ENCODE results near the gene ZBTB21.
"Not testable (repeated sequence)": the region's sequence is repeated elsewhere in the genome, so short reads cannot be mapped to it uniquely, and the experiment has no call there.

ZBTB21 gene

DNA sequence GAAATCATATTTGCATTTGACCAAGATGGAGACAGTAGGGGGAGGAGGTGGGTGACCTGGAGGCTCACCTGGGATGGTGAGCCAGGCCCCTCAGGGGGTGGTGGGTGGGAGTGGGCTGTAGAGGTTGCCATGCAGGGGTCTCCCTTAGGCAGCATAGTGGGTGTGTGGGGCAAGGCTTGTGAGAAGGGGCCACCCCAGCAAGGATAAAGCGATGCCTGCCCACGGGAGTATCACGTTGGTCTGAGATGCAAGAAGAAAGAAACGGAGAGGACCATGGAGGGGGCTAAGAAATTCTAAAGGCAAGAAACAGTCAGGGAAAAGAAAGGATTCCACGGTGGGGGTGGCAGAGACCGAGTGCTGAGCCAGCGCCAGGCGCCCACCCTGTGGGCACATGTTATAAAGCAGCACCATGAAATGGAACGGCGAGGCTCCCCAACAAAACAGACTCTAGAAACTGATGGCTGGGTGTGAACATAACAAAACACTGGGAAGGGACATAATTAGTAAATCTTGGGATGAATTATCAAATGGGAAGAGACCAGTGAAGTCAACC is 44.6 kb downstream of the ZBTB21 start:
- DNase-seq = no peak

DNA sequence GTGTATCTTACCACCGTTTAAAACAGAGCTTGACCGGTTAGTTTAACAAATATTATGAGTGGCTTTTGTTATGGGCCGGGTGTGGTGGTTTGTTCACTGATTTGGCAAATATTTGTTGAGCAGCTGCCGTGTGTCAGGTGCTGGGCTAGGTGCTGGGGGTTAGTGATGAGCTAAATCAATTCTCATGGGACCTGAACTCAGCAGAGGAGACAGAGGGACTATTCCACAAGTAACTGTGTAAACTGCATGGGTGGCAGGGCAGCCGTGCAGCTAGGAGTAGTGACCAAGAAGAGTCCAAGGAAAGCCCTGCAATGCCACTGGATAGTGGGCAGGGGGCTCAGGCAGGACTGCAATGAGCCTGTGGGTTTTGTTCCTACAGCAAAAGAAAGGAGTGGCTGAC is 45.1 kb downstream of the ZBTB21 start:
- DNase-seq = no peak

DNA sequence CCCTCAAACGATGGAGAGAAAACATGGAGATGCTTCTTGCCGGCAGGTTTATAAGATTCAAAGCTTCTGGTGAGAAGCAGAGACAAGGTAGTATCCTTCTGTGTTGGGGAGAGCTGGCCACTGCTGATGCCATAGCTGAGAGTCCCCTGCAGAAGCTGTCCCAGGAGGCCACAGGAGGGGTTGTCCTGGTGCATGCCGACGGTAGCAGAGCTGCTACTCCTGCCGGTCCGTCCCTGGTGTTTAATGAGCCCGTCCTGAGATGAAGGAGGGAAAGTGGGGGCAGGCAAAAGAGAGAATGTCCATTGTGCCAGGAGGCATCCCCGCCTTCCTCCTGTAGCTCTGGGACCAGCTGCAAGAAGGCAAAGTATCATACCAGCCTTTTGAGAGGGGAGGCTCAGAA is 46.0 kb downstream of the ZBTB21 start:
- DNase-seq = no peak

DNA sequence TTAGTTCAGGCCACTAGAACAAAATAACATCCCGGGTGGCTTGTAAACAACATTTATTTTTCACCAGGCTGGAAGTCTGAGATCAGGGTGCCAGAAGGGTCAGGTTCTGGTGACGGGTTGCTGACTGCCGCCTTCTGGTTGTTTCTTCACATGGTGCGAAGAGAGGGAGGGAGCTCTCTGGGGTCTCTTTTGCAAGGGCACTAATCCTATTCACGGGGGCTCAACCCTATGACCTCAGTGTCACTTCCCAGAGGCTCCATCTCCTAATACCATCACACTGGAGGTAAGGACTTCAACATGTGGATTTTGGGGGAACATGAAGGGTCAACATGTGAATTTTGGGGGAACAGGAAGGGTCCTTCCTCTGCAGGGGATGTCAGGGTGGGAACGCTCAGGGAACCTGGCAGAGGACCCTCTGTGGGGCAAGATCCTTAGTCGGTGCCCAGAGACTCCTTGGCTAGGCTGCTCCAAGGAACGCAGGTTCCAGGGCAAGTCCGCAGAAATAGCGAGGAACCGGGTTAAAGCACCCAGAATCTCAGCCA is 47.7 kb downstream of the ZBTB21 start:
- no peak for DNase-seq

DNA sequence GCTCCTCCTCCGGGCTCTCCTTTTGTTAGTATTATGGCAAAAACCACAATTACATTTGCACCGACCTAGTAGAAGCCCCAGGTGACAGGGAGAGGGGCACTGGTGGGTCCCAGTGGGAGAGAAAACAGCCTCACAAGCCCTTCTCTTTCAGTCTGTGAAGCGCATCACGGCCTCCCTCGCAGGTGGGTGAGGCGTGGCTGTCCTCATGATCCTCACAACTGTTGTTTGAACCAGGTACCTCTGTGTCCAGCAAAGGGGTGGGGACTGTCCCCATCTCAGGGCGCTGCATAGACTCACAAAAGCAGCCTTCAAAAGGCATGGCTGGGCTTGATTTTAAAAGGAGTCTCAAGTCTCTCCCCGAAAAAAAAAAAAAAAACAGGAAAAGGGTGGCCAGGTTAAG is 48.4 kb downstream of the ZBTB21 start:
- DNase-seq = no peak

DNA sequence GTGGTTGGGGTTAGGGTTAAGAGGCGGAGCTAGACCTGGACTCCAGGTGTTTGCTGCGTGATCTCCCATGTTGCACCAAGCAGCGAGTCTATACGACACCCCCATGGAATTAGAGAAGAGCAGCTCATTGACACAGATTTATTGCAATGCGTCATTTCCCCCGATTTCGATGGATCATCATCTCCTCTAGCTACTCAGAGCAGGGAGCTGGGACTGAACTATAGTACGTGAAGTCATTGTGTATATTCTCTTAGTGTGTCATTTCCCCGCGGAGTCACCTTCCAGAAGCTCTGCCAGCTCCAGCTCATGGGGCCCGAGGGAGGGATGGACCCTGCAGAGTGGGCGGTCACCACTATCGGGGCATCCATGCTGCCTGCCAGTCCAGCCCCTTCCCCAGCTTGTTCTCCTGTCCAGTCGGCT is 48.9 kb downstream of the ZBTB21 start:
- no peak for DNase-seq

DNA sequence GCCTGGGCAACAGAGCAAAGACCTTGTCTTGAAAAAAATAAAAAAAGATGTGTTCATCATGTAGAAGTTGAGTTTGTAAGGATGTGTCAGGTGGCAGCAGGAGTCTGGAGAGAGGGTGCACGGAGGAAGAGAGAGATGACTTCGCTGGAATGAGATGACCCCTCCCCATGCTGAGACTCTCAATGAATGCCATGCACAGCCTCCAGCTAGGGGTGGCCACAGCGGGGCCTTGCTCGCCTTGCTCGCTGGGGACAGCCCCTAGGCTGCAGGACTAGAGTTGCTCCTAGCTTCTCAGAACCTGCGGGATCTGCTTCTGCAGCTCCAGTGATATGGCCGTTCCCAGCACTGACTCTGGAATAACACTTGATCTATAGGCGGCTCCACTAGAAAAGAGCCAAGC is 49.8 kb downstream of the ZBTB21 start:
- no peak for DNase-seq

DNA sequence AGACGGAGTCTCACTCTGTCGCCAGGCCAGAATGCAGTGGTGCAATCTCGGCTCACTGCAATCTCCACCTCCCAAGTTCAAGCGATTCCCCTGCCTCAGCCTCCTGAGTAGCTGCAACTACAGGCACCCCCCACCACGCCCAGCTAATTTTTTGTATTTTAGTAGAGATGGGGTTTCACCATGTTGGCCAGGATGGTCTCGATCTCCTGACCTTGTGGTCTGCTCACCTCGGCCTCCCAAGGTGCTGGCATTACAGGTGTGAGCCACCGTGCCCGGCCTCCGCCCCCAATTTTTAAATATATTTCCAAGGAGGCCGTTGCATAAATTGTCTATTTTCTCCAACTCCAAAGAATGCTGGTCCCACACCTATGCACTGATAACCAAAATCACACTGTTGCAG is 50.5 kb downstream of the ZBTB21 start:
- DNase-seq = not testable (repeated sequence)

DNA sequence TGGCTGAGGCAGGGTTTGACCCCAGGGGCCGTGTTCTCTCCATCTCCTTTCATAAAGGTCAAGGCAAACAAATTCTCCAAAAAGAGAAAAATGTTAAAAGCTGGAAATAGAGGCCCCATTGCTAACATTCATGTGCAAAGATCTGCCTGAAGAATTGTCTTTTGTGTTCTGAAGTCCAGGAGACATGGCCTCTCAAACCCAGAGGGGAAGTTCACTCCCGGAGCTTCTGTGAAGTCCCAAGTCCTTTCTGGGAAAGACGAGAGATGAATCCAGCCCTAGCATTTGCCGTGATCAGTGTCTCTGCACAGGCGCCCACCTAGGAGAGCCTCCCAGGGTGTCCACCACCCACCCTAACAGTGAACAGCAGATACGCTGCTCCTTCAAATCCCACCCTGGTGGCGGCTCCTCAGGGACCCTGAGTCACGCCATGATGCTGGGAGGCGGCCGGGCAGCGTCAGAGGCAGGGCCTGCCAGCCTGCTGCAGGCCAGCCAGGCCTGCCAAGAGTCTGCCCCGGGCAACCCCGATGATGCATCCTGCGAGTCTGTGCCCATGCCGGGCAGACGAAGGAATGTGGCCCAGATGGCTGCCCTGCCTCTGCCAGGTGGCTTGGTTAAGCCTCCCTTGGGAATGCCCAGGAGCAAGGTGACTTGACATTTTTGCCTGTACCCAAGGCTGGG is 51.1 kb downstream of the ZBTB21 start:
- no peak for DNase-seq

DNA sequence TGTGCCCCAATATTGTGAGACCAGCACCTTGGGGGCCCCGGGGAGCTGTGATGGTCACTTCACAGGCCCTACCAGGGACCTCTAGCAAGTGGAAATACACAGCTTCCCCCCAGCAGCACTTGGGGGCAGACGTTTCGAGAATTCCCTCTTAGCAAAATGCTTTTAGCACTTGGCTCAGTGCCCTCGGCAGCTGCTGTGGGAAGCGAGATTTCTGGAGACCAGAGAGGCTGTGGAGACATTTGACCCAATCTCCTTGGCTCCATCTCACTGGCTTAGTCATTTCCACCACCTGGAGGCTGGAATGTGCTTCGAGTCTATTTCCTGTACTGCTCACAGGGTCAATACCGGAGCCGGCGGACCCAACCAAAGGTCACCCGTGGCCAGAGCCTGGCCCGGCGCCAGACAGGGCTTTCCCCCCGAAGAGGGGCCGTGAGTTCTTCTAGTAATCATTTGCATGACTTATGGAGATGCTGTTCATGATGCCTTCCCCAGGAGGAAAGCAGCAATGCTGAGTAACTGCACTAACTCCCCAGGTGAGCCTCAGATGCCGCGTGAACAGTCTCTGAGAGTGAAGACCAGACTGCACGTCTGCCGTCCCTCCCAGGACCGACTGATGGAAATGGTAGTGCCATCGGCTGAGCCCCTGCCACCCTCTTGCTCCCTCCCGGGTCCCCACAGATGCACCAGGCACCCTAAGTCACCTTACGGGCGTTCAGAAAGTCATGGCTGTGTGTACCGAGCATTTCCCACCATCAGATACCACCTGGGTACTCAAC is 52.0 kb downstream of the ZBTB21 start:
- no peak for DNase-seq

DNA sequence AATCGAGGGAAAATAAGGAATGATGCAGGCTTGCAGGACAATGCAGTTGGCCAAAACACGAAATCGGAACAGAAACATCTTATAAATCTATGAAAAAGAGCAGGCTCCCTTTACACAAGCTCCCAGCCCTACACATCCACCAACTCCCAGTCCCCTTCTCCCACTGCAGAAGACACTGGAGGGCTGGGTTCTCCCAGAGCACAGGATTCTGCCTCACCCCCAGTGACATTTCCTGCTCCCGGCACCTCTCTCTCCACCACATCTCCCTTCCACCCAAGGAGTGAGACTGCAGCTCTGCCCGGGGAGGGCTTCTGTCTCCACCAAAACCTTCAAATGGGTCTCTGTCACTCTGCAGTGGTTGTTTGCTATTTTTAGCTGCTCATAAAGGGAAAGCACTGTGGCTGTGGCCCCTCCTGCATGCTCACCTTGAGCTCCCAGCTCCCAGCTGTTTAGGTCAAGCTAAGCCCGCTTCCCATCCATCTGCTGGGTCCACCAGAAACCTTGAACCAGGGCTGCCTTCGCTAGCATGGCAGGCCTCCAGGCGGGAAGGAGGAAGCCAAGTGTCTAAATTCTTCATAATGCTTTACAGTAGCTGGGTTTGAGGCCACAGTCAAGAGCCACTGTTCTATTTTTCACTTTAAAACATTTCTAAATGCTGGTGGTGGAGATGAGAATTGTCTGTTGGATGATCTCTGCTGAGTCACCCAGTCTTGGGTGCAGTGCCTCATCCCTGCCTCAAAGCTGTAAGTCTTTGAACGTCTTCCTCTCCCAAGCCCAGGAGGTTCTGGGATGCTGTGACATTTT is 53.0 kb downstream of the ZBTB21 start:
- no peak for DNase-seq

DNA sequence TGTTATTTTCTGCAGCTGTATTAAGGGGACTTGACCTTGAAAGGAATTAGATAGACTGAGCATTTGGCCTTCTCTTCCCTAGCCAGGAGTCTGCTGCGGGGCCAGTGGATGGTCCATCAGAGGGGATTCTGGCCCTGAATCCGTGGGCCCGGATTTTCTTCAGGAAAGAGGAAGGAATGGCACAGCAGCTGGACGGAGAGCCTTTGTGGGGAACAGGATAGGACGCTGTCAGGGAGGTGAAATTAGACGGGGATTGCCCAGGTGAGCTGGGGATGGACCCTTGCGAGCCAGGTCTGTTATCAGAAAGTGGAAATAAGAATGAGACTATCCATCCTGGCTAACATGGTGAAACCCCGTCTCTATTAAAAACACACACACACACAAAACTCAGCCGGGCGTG is 54.6 kb downstream of the ZBTB21 start:
- no peak for DNase-seq

DNA sequence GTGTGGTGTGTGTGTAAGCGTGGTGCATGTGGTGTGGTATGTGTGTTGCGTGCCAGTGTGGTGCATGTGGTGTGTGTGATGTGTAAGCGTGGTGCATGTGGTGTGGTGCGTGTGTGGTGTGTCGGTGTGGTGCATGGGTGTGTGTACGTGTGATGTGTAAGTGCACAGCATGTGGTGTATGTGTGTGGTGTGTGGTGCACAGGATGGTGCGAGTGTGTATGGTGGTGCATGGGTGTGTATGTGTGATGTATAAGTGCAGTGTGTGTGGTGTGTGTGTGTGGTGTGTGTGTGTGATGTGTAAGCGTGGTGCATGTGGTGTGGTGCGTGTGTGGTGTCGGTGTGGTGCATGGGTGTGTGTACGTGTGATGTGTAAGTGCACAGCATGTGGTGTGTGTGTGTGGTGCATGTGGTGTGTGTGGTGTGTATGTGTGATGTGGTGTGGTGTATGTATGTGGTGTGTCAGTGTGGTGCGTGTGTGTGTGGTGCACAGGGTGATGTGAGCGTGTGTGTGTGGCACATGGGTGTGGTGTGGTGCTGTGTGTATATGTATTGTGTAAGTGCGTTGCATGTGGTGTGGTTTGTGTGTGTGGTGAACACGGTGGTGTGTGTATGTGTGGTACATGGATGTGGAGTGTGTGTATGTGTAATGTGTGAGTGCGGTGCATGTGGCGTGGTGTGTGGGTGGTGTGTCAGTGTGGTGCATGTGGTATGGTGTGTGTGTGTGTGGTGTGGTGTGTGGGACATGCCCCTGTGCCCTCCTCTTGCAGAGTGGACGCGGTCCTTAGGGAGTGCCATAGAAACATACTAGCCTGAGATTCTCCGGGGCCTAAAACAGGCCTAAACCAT is 55.3 kb downstream of the ZBTB21 start:
- no peak for DNase-seq

DNA sequence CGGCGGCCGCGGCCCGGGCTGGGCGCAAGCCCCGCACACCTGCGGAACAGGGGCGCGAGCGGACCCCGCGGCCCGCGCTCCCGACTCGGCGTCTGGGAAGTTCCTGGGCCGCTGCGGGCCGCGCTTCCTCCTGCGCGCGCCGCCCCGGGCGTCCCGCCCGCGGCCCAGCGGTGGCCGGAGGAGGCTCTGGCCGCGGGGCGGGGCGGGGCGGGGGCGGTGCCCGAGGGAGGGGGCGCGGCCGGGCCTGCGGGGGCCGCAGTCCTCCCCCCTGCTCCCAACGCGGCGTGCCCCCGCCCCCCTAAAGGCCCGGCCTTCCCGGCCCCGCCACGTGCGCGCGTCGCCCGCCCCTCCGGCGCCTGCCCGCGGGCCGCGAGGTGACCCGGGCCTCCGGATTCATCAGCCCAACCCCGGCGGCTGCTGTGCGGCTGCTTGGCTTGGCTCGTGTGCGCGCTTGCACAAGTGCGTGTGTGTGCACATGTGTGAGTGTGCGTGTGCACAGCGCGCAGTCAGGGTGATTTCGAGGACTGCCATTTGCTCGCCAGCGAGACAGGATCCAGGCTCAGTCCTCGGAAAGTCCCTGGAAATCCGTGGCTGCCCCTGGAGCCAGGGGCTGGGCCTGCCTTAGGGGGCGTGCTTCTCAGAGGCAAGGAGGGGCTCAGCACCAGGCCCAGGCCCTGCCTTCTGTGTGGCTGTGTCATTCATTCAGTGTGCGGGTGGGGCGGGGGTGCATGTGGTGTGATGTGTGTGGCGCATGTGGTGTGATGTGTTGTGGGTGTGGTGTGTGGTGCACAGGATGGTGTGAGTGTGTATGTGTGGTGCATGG is 56.1 kb downstream of the ZBTB21 start, which contains the start of gene C2CD2:
C2CD2 (minus strand) TSS at position 188 of the 823 bp plus-strand sequence. CDS start 370 bp downstream, outside the sequence.
- DNase-seq = peak; percentile 33

DNA sequence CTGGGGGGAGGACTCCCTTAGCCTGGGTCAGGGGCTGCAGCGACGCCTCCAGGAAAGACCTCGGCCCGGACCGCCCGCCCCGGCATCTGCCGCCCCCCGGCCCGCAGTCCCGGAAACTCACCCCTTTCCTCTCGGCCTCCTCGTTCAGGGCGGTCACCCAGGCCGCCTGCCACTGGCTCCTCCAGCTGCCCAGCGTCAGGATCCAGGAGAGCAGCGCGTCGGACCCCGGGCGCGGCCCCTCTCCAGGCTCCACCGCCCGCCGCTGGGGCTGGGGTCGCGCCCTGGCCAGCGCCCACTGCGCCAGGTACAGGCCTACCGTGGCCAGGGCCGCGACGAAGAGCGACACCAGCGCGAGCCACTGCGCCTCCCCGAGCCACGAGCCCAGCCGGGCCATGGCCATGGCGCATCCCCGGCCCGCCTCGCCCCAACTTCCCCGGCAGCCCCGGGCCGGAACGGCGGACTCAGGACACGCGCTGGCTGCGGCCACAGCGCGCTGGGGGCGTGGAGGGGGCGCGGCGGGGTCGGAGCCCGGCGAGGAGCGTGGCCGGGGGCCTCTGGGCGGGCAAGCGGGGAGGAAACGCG is 56.8 kb downstream of the ZBTB21 start:
- DNase-seq = no peak

DNA sequence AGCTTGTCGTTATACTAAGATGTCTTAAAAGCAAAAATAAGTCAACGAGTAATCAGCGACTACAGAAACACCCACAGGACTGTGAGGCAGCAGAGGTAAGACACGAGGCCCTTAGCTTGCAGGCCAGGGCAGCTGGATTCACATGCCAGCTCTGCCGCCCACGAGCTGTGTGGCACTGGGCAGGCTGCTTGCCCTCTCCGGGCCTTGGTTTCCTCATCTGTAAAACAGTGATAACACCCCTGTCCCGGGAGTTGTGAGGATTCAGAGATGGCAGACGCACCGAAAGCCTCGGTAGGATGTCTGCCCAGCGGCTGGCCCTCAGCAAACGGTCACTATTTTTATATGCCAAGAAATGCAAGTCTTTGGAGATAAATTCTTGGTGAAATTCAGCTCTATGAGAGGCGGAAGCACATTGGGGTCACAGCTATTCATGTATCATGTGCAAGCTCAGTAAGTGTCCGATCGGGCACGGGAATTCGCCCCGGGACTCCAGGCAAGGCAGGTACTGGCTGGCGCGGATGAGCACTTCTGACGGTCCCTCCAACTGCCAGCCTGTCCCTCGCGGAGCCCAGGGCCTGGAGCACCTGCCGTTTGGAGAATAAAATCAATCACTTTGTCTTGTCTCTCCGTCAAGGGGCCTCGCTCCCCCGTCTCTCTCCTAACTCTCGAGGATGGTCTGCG is 57.5 kb downstream of the ZBTB21 start:
- DNase-seq = no peak

DNA sequence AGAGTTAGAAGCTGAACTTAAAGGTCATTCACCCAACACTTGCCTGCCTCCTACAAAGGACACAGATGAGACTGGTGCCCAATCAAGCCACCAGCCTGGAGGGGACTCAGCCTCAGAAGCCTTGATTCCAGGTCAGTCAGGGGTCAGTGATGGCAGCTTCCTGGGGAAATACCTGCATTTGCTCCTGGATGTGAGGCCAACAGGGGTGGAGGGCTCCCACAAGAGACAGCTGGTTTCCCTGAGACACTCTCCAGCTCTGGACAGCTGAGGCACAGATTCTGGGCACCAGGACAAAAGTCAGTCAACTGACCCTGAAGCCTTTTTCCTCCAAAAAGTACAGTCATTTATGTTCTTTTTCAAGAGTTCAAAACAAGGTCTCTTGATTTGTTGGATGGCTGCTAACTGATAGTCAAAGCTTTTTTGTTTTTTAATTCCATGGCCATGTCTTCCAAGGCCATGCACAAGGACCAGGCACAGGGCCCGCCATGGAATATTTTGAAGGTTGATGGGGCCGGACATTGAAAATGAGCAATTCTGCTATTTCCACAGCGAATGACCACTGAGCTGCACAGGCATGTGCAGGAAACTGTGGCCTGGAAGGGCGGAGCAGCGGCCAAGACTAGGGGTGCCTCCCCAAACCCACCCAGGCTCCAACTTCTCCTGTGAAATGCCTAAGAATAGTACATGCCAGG is 58.1 kb downstream of the ZBTB21 start:
- no peak for DNase-seq

DNA sequence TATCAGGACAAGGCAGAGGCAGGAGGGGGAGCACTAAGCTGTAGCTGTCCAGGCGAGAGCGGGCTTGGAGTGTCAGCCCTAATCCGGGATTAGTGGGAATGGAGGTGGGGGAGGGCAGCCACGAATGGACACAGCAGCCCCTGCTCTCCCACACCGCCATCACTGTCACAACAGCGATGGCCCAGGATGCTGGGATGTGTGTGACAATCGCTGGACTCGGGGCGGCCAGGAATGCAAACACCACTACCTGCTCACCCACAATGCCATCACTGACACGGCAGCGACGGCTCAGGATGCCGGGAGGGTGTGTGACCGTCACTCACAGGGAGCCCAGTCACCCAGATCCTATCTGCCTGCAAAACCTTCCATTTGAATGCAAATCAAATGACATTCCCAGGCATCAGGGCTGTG is 59.2 kb downstream of the ZBTB21 start:
- DNase-seq = no peak

DNA sequence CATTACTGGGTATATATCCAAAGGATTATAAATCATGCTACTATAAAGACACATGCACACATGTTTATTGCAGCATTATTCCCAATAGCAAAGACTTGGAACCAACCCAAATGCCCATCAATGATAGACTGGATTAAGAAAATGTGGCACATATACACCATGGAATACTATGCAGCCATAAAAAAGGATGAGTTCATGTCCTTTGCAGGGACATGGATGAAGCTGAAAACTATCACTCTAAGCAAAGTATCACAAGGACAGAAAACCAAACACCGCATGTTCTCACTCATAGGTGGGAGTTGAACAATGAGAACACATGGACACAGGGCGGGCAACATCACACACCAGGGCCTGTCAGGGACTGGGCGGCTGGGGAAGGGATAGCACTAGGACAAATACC is 60.5 kb downstream of the ZBTB21 start:
- DNase-seq = not testable (repeated sequence)

All from activated CD4-positive, alpha-beta T cell treated with anti-CD3 and anti-CD28 coated beads, Interleukin-2, Interleukin-6, amounts not matched to agents 100 ng/mL and 50 ng/mL, durations not matched to agents 16 hours and 8 hours (primary cell).